Activated T-cell treated with anti-CD3 and anti-CD28 coated beads, Interleukin-2, amount 50 U/mL, for 24 hours (primary cell): ENCODE measurements around the gene CCDC102B.
"Not testable (repeated sequence)": the region's sequence is repeated elsewhere in the genome, so short reads cannot be mapped to it uniquely, and the experiment has no call there.

Source experiments
- DNase-seq: peaks from one replicate; pipeline ENCODE4 v3.0.0-alpha.2; 2020
- H3K27ac Mint-ChIP-seq: 2 replicates; pipeline ENCODE4 v1.8.0; 2020; ENCODE audit warnings: mild to moderate bottlenecking, mixed read lengths
- H3K27me3 Mint-ChIP-seq: 2 replicates; pipeline ENCODE4 v1.8.0; 2020; ENCODE audit warnings: mixed read lengths
- H3K36me3 Mint-ChIP-seq: 2 replicates; pipeline ENCODE4 v1.8.0; 2020; ENCODE audit warnings: low read depth, mixed read lengths
- H3K4me1 Mint-ChIP-seq: 2 replicates; pipeline ENCODE4 v1.8.0; 2020; ENCODE audit warnings: low read depth, mixed read lengths
- H3K4me3 Mint-ChIP-seq: 2 replicates; pipeline ENCODE4 v1.8.0; 2020; ENCODE audit warnings: mild to moderate bottlenecking, moderate library complexity, mixed read lengths
- H3K9me3 Mint-ChIP-seq: 2 replicates; pipeline ENCODE4 v1.8.0; 2020; ENCODE audit warnings: mixed read lengths

CCDC102B gene

GRCh38 chr18:68842951-68843350, 45.1 kb downstream of the CCDC102B start:
- no peak overlapping the region for H3K27ac Mint-ChIP-seq

GRCh38 chr18:68843473-68844089, 45.7 kb downstream of the CCDC102B start:
- Mint-ChIP-seq H3K27me3 (no peaks in the 10 kb centered on the region), H3K27ac (no peak overlapping the region), H3K4me3 (no peak overlapping the region), H3K36me3 (no peaks in the 10 kb centered on the region), H3K9me3 (no peaks in the 10 kb centered on the region), H3K4me1 (no peaks in the 10 kb centered on the region)
- DNase-seq: no peak

More at GRCh38 chr18:68842951-68843350, 45.1 kb downstream of the CCDC102B start:
- Mint-ChIP-seq H3K36me3 (no peaks in the 10 kb centered on the region), H3K9me3 (no peaks in the 10 kb centered on the region), H3K4me1 (no peaks in the 10 kb centered on the region), H3K4me3 (no peak overlapping the region), H3K27me3 (no peaks in the 10 kb centered on the region)
- DNase-seq: no peak

- DNase-seq: no peak
- Mint-ChIP-seq H3K9me3 (no peaks in the 10 kb centered on the region), H3K27ac (no peak overlapping the region), H3K27me3 (no peaks in the 10 kb centered on the region), H3K4me1 (no peaks in the 10 kb centered on the region), H3K4me3 (no peak overlapping the region), H3K36me3 (no peaks in the 10 kb centered on the region)
Observed at GRCh38 chr18:68847219-68847837, 49.4 kb downstream of the CCDC102B start.

- Mint-ChIP-seq H3K9me3 (no peaks in the 10 kb centered on the region), H3K27ac (no peak overlapping the region), H3K36me3 (no peaks in the 10 kb centered on the region), H3K4me1 (no peaks in the 10 kb centered on the region), H3K27me3 (no peaks in the 10 kb centered on the region), H3K4me3 (no peak overlapping the region)
- DNase-seq: no peak
Observed at GRCh38 chr18:68848242-68848641, 50.4 kb downstream of the CCDC102B start.

GRCh38 chr18:68854786-68855391, 57.0 kb downstream of the CCDC102B start:
- no peaks in the 10 kb centered on the region for H3K36me3 Mint-ChIP-seq
- H3K4me1 Mint-ChIP-seq: no peaks in the 10 kb centered on the region
- no peak overlapping the region for H3K27ac Mint-ChIP-seq
- H3K27me3 Mint-ChIP-seq: no peaks in the 10 kb centered on the region
- no peak overlapping the region for H3K4me3 Mint-ChIP-seq
- no peak for DNase-seq
- no peaks in the 10 kb centered on the region for H3K9me3 Mint-ChIP-seq

- Mint-ChIP-seq H3K9me3 (no peaks in the 10 kb centered on the region), H3K27ac (no peak overlapping the region), H3K36me3 (no peaks in the 10 kb centered on the region), H3K4me3 (no peak overlapping the region), H3K27me3 (no peaks in the 10 kb centered on the region), H3K4me1 (no peaks in the 10 kb centered on the region)
- DNase-seq: no peak
Observed at GRCh38 chr18:68855491-68855890, 57.6 kb downstream of the CCDC102B start.

GRCh38 chr18:68861365-68861764, 63.5 kb downstream of the CCDC102B start:
- no peaks in the 10 kb centered on the region for H3K4me1 Mint-ChIP-seq
- no peak overlapping the region for H3K27ac Mint-ChIP-seq
- no peaks in the 10 kb centered on the region for H3K9me3 Mint-ChIP-seq
- H3K4me3 Mint-ChIP-seq: no peak overlapping the region
- H3K36me3 Mint-ChIP-seq: no peaks in the 10 kb centered on the region
- H3K27me3 Mint-ChIP-seq: no peaks in the 10 kb centered on the region
- DNase-seq: no peak

- Mint-ChIP-seq H3K36me3 (no peaks in the 10 kb centered on the region), H3K4me1 (no peaks in the 10 kb centered on the region), H3K9me3 (no peaks in the 10 kb centered on the region), H3K27me3 (no peaks in the 10 kb centered on the region), H3K27ac (no peak overlapping the region), H3K4me3 (no peak overlapping the region)
- no peak for DNase-seq
Observed at GRCh38 chr18:68865021-68865420, 67.1 kb downstream of the CCDC102B start.

GRCh38 chr18:68865503-68865902, 67.6 kb downstream of the CCDC102B start:
- no peak overlapping the region for H3K4me3 Mint-ChIP-seq
- H3K27ac Mint-ChIP-seq: no peak overlapping the region
- H3K9me3 Mint-ChIP-seq: no peaks in the 10 kb centered on the region
- no peaks in the 10 kb centered on the region for H3K4me1 Mint-ChIP-seq
- no peaks in the 10 kb centered on the region for H3K36me3 Mint-ChIP-seq
- H3K27me3 Mint-ChIP-seq: no peaks in the 10 kb centered on the region
- DNase-seq: no peak

- H3K27me3 Mint-ChIP-seq: no peaks in the 10 kb centered on the region
Observed at GRCh38 chr18:68873003-68873402, 75.1 kb downstream of the CCDC102B start.

GRCh38 chr18:68874361-68874760, 76.5 kb downstream of the CCDC102B start:
- no peaks in the 10 kb centered on the region for H3K4me1 Mint-ChIP-seq
- H3K27ac Mint-ChIP-seq: no peak overlapping the region
- H3K9me3 Mint-ChIP-seq: no peaks in the 10 kb centered on the region
- no peaks in the 10 kb centered on the region for H3K36me3 Mint-ChIP-seq
- H3K4me3 Mint-ChIP-seq: no peak overlapping the region
- H3K27me3 Mint-ChIP-seq: no peaks in the 10 kb centered on the region
- DNase-seq: no peak

More at GRCh38 chr18:68873003-68873402, 75.1 kb downstream of the CCDC102B start:
- no peak overlapping the region for H3K4me3 Mint-ChIP-seq
- H3K4me1 Mint-ChIP-seq: no peaks in the 10 kb centered on the region
- H3K9me3 Mint-ChIP-seq: no peaks in the 10 kb centered on the region
- no peak overlapping the region for H3K27ac Mint-ChIP-seq
- no peaks in the 10 kb centered on the region for H3K36me3 Mint-ChIP-seq
- no peak for DNase-seq

GRCh38 chr18:68879947-68880346, 82.1 kb downstream of the CCDC102B start:
- H3K9me3 Mint-ChIP-seq, H3K36me3 Mint-ChIP-seq, H3K4me3 Mint-ChIP-seq, DNase-seq, H3K27me3 Mint-ChIP-seq, H3K4me1 Mint-ChIP-seq, H3K27ac Mint-ChIP-seq: not testable (repeated sequence)

GRCh38 chr18:68887410-68887809, 89.5 kb downstream of the CCDC102B start:
- Mint-ChIP-seq H3K36me3 (no peaks in the 10 kb centered on the region), H3K27ac (no peak overlapping the region), H3K27me3 (no peaks in the 10 kb centered on the region), H3K4me1 (no peaks in the 10 kb centered on the region), H3K4me3 (no peak overlapping the region), H3K9me3 (no peaks in the 10 kb centered on the region)
- no peak for DNase-seq

GRCh38 chr18:68893354-68893753, 95.5 kb downstream of the CCDC102B start:
- no peak for DNase-seq
- H3K36me3 Mint-ChIP-seq: no peaks in the 10 kb centered on the region
- H3K27me3 Mint-ChIP-seq: no peaks in the 10 kb centered on the region
- H3K4me3 Mint-ChIP-seq: no peak overlapping the region
- no peak overlapping the region for H3K27ac Mint-ChIP-seq
- H3K4me1 Mint-ChIP-seq: no peaks in the 10 kb centered on the region
- H3K9me3 Mint-ChIP-seq: no peaks in the 10 kb centered on the region

- Mint-ChIP-seq H3K4me1 (no peaks in the 10 kb centered on the region), H3K27me3 (no peaks in the 10 kb centered on the region), H3K9me3 (no peaks in the 10 kb centered on the region), H3K4me3 (no peak overlapping the region), H3K36me3 (no peaks in the 10 kb centered on the region), H3K27ac (no peak overlapping the region)
- DNase-seq: no peak
Observed at GRCh38 chr18:68897286-68897685, 99.4 kb downstream of the CCDC102B start.
